AG09319 (cell line): ENCODE data around the gene NR1I2.

Experiments
- DNase-seq: peaks from one replicate; pipeline ENCODE4 v3.0.0-alpha.2; 2010; ENCODE audit warnings: low read depth; ENCODE audit errors: extremely low read depth
- CTCF ChIP-seq: IDR thresholded peaks from 2 replicates; pipeline ENCODE4 v1.5.1; 2011; ENCODE audit warnings: low read depth, mild to moderate bottlenecking, inconsistent platforms, low read length, moderate library complexity

The NR1I2 gene

DNA sequence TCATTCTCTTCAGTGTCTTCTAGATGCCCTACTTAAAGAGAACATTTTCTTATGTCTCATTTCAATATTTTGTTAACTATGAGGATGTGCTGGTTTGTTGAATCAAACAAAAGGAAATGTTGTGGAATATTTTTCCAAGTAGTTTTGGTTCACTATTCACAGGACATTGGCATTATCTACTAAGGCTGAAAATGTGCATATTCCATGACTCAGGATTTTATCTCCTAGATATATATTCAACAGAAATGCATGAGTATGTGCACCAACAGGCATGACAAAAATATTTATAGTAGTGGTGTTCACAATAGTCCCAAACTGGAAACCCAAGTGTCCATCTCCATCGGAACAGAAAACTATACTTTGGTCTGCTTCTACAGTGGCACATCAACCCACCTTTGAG, 16.7 kb upstream of the NR1I2 start:
- DNase-seq: no peak
- TF ChIP-seq CTCF: no peak

DNA sequence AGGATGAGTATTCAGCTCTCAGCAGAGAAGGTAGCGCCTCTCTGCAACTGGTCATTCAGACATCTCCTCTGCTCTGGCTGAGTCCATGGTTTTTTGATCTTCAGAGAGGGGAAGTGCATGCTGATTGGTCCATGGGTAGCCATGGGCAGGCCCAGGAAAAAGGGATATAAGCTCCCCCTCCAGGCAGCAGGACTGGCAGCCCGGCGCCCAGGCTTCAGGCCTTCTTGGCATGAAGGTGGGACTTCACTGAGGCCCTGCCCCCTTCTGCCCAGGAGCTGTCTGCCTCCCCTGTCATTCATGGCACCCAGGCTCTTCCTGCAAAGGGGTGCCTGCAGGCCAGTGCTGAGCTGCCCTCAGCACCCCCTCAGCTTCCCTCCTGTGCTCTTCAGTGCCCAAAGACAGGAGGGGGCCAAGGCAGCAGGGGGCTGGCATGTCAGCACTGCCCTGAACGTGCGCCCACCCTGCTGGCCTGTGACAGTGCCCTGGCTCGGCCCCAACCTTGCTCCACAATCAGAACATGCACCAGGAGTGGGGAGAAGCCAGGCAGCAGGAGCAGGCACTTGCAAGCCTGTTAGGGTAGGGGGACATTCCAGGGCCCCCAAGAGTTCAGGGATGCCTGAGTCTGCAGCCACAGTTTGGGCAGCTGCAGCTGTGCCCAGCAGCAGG, 13.8 kb upstream of the NR1I2 start:
- no peak for TF ChIP-seq CTCF

GRCh38 chr3:119768668-119769393, 13.1 kb upstream of the NR1I2 start:
- TF ChIP-seq CTCF: no peak
- DNase-seq: no peak

More for the DNA sequence above, 13.8 kb upstream of the NR1I2 start:
- no peak for DNase-seq

GRCh38 chr3:119769394-119770149, 12.3 kb upstream of the NR1I2 start:
- DNase-seq: no peak
- TF ChIP-seq CTCF: no peak

DNA sequence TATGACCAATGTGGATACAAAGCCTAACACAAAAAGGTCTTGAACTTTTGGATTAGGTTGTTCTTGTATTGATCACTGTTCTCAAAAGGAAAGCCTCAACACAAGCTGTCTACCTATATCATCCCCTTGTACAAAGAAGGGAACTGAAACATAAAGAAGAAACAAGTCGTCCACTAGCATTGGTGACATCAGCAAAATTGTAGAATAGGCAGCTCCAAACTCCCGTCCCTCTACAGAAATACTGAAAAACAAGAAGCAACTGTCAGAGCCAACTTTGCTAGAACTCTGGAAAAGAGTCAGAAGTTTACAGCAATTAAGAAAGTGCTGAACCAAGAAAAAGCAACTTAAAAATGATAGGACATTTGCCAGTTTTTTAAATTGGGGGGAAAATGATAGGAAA, 7.5 kb upstream of the NR1I2 start:
- TF ChIP-seq CTCF: no peak
- DNase-seq: no peak

DNA sequence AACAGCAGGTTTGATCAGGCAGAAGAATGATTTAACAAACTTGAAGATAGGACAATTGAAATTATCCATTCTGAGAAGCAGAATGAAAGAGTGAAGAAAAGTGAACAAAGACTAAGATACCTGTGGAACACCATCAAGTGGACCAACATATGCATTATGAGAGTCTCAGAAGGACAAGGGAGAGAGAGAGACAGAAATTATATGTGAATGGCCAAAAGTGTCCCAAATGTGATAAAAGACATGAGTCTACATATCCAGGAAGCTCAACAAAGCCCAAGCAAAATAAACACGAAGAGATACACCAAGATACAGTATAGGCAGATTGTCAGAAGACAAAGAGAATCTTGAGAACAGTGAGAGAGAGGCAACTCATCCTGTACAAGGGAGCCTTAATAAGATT, 5.6 kb upstream of the NR1I2 start:
- DNase-seq: no peak
- no peak for TF ChIP-seq CTCF

- no peak for TF ChIP-seq CTCF
- DNase-seq: no peak
Measured at GRCh38 chr3:119778176-119778575, 3.7 kb upstream of the NR1I2 start.
